Nephron (organoid): ENCODE results near the gene ADISSP.

Source experiments
- H3K27ac Mint-ChIP-seq, 3 experiments: 2 replicates each; pipeline ENCODE4 v1.8.0; 2020; ENCODE audit warnings: mixed read lengths in 3 of 3, mild to moderate bottlenecking in 2 of 3, moderate library complexity in 1 of 3
- H3K27me3 Mint-ChIP-seq: 2 replicates; pipeline ENCODE4 v1.8.0; 2021; ENCODE audit warnings: low read depth, mild to moderate bottlenecking, moderate library complexity, mixed read lengths
- H3K36me3 Mint-ChIP-seq: 2 replicates; pipeline ENCODE4 v1.8.0; 2020; ENCODE audit warnings: low read depth, mixed read lengths
- H3K4me1 Mint-ChIP-seq: 2 replicates; pipeline ENCODE4 v1.8.0; 2020; ENCODE audit warnings: mixed read lengths
- H3K4me3 Mint-ChIP-seq, 3 experiments: 2 replicates each; pipeline ENCODE4 v1.8.0; 2020; ENCODE audit warnings: mild to moderate bottlenecking in 3 of 3, mixed read lengths in 3 of 3, moderate library complexity in 2 of 3
- H3K9me3 Mint-ChIP-seq: 2 replicates; pipeline ENCODE4 v1.8.0; 2020; ENCODE audit warnings: mixed read lengths
- CTCF ChIP-seq, 3 experiments: fragments of 200-600 bp; sonication (generic); IDR thresholded peaks; one replicate each; pipeline ENCODE4 v1.5.0; 2021; ENCODE audit warnings: antibody characterized with exemption in 3 of 3; ENCODE audit not compliant: unreplicated experiment in 3 of 3

Gene ADISSP

GRCh38 chr20:3784216-3784853, 16.8 kb upstream of the ADISSP start:
- no peak for TF ChIP-seq CTCF (IDR thresholded peaks at IDR 0.05; ENCODE audit: unreplicated experiment in 3 of 3)
- Mint-ChIP-seq H3K4me3 (peak overlapping the region; percentile 70 to 73 (median 72)), H3K4me1 (peaks cover 45% of the 10 kb centered on the region), H3K36me3 (peaks cover 4% of the 10 kb centered on the region), H3K9me3 (no peaks in the 10 kb centered on the region), H3K27ac (no peak overlapping the region), H3K27me3 (peaks cover 14% of the 10 kb centered on the region)

GRCh38 chr20:3783511-3784195, 16.1 kb upstream of the ADISSP start:
- Mint-ChIP-seq H3K27ac (peak overlapping the region in 1 of 3 experiments; percentile 46), H3K4me1 (peaks cover 44% of the 10 kb centered on the region), H3K36me3 (peaks cover 4% of the 10 kb centered on the region), H3K4me3 (peak overlapping the region; percentile 59 to 77 (median 60)), H3K9me3 (no peaks in the 10 kb centered on the region), H3K27me3 (peaks cover 20% of the 10 kb centered on the region)
- no peak for TF ChIP-seq CTCF (IDR thresholded peaks at IDR 0.05; ENCODE audit: unreplicated experiment in 3 of 3)

- peaks cover 38% of the 10 kb centered on the region for H3K4me1 Mint-ChIP-seq
- no peak for TF ChIP-seq CTCF (IDR thresholded peaks at IDR 0.05; ENCODE audit: unreplicated experiment in 3 of 3)
- no peaks in the 10 kb centered on the region for H3K9me3 Mint-ChIP-seq
- peaks cover 4% of the 10 kb centered on the region for H3K36me3 Mint-ChIP-seq
- H3K27me3 Mint-ChIP-seq = peaks cover 25% of the 10 kb centered on the region
- peak overlapping the region; percentile 46 to 80 (median 63) for H3K27ac Mint-ChIP-seq
- H3K4me3 Mint-ChIP-seq = peak overlapping the region; percentile 64 to 78 (median 74)
These were observed 15.5 kb upstream of the ADISSP start for GRCh38 chr20:3783068-3783489.

- Mint-ChIP-seq H3K36me3 (peaks cover 4% of the 10 kb centered on the region), H3K27ac (peak overlapping the region; percentile 46 to 80 (median 63)), H3K9me3 (no peaks in the 10 kb centered on the region), H3K4me1 (peaks cover 37% of the 10 kb centered on the region), H3K27me3 (peaks cover 29% of the 10 kb centered on the region), H3K4me3 (peak overlapping the region; percentile 64 to 78 (median 74))
- TF ChIP-seq CTCF (IDR thresholded peaks at IDR 0.05; ENCODE audit: unreplicated experiment in 3 of 3) = no peak
These were observed 15.0 kb upstream of the ADISSP start for GRCh38 chr20:3782597-3782996.

- Mint-ChIP-seq H3K9me3 (no peaks in the 10 kb centered on the region), H3K4me3 (peak within 1 kb of the TSS; percentile 83 to 85 (median 84)), H3K36me3 (peaks cover 4% of the 10 kb centered on the region), H3K27me3 (peaks cover 42% of the 10 kb centered on the region), H3K27ac (peak within 1 kb of the TSS; percentile 46 to 86 (median 80)), H3K4me1 (peaks cover 31% of the 10 kb centered on the region)
- TF ChIP-seq CTCF (IDR thresholded peaks at IDR 0.05; ENCODE audit: unreplicated experiment in 3 of 3) = peak in 2 of 3 experiments; percentile 23 to 36
These were observed 13.8 kb upstream of the ADISSP start, which contains the start of gene SPEF1 for GRCh38 chr20:3781153-3781910. Gene SPEF1, minus strand, starts transcription at chr20:3781448. Its CDS starts 161 bp downstream, at chr20:3781287.
